Measurements from ENCODE around the gene ACOXL.
A peak's percentile ranks its signal among the peaks of the same experiment; 100 is the strongest.

The ACOXL gene

DNA sequence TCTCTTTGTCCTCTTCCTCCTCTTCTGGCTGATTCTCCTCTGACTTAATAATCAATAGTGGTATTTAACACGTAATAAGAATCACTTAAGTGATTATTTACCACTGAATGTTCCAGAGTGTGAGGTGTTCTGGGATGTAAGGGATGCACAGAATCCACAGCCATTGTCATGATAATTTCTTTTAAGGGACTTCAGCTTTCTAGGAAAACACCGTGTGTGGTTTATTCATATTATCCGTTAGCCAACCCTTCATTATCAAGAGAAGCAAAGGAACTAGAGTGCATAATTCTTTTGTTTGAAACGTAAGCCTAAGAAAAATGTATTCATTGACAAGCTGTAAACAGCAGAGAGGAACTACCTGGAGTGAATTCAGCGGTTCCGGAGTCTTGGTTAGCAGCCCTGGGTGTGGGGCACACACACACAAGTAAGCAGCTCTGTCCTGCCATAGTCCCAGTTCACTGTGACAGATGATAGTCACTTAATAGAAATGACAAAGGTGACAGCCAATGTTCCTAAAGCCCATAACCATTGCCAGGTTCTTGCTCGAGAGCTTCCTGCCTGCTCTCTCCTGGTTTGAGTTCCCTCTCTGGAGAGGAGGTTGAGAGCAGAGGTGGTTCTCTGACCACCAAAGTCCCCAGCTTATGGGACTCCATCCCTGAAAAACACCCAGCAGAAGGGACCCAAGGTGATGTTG is 101.9 kb downstream of the ACOXL start:
- Mint-ChIP-seq H3K4me3 (no peak overlapping the region), H3K27ac (no peak overlapping the region), H3K27me3 (peaks cover 30% of the 10 kb centered on the region), H3K4me1 (ENCODE audit: low read depth) (peaks cover 17% of the 10 kb centered on the region), H3K36me3 (ENCODE audit: low read depth) (no peaks in the 10 kb centered on the region), H3K9me3 (no peaks in the 10 kb centered on the region)

DNA sequence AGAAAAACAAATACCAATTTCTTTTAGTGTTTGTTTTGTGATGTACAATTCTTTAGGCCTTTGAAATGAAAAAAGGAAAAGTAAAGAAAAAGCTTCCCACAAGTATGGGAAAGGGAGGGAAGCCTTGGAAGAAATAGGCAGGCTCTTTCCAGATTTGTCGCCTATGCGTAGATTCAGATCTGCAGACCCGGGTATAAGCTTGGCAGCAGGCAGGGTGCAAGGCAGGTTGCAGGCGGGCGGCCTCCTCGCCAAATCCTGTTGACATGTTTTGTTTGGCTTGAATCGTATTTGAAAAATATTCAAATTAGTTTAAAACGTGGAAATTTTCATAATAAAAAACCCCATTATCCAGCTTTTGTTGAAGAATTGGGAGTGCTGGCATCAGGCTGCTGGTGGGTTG is 104.3 kb downstream of the ACOXL start:
- Mint-ChIP-seq H3K4me3 (no peak overlapping the region), H3K27me3 (peaks cover 25% of the 10 kb centered on the region), H3K4me1 (ENCODE audit: low read depth) (peaks cover 26% of the 10 kb centered on the region), H3K36me3 (ENCODE audit: low read depth) (no peaks in the 10 kb centered on the region), H3K9me3 (no peaks in the 10 kb centered on the region), H3K27ac (no peak overlapping the region)

DNA sequence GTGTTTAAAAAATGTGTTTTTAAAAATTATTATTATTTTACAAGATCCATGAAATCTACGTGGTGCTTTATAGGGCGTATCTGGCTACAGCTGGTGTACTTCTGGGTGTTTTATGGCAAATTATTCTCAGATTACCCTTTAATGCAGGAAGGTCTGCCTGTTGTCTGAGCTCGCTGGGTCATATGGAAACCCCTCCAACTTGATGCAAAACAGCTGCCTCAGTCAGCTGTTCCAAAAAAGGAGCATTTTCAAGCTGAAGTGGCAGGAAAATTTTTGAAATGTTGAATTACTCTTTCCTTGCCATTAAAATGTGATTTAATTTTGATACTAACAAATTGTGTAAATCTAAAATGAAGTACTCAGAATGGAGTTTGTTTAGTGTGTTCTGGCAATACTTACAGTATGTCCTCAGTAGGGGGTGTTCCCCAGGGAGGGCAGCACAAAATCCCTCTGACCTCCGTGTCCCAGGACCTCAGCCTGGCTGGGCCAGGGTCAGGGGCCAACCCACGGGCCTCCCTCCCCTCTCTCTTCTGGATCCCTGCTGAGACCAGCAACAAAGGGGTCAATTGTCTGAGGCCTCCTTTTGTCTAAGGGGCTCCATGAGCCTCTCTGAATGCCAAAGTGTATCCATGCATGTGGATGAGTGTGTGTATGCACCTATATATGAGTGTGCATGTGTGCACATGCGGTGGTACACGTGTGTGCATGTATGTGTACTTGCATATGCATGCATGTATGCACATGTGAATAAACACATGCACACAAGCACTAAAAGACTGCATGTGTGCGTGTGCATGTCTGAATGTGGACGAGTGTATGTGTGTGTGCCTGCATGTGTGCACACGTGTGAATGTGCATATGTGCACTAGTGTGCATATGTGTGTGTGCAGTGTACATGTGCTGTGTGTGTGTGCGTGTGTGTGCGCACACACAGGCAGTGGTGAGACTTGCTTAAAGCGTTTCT is 105.4 kb downstream of the ACOXL start:
- Mint-ChIP-seq H3K4me3 (no peak overlapping the region), H3K9me3 (no peaks in the 10 kb centered on the region), H3K36me3 (ENCODE audit: low read depth) (no peaks in the 10 kb centered on the region), H3K27ac (no peak overlapping the region), H3K27me3 (peaks cover 36% of the 10 kb centered on the region), H3K4me1 (ENCODE audit: low read depth) (peaks cover 23% of the 10 kb centered on the region)

DNA sequence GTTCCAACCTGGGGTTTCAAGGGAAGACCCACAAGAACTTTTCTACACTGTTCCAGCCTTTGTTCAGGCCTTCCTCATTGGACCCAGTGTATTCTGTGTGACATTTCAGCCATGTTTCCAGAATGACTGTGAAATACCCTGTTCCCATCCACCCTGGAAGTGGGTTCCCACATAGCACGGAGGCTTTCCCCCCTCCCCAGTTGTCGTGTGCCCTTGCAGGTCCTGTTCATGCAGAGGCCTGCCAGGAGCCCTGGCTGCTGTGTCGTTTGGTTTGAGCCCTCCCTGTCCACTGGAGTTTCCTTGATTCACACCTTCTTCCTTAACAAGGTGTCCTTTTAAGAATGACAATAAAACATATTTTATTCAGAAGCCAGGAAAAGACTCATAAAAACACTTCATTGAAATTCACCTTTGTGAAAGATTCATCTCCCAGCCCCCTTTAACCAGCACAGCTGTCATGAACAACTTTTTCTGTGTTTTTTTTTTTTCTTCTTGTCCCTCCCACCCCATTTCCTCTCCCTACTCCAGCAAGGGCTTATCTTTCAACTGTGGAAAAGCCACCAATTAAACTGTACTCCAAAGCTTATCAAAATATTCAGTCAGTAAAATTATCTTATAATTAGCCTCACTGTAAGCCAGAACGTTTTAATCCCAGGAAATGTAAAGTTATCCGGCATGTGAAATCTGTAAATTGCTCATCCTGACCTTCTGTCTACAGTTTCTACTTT is 106.4 kb downstream of the ACOXL start:
- H3K4me3 Mint-ChIP-seq, result no peak overlapping the region

DNA sequence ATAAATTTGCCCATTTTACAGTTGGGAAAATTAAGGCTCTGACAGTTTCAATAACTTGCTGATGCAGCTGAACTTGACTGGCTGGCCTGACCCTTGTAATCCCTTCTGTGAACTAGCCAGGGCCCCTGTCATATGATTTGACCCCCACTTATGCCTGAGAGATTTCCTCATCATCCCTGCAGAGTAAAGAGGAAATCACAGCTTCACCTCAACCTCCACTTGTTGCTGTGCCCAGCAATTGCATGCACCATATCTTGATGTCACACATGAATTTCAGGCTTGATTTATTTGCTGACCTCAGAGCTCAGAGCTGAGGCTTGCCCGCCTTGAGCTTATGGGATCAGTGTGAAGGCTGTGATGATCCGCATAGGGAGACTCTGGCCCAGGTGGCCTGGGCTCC is 108.1 kb downstream of the ACOXL start:
- no peaks in the 10 kb centered on the region for H3K36me3 Mint-ChIP-seq (ENCODE audit: low read depth)
- peaks cover 40% of the 10 kb centered on the region for H3K4me1 Mint-ChIP-seq (ENCODE audit: low read depth)
- H3K9me3 Mint-ChIP-seq, result no peaks in the 10 kb centered on the region
- no peak overlapping the region for H3K4me3 Mint-ChIP-seq
- peaks cover 38% of the 10 kb centered on the region for H3K27me3 Mint-ChIP-seq
- H3K27ac Mint-ChIP-seq, result no peak overlapping the region

More for the DNA sequence above, 106.4 kb downstream of the ACOXL start:
- Mint-ChIP-seq H3K4me1 (ENCODE audit: low read depth) (peaks cover 23% of the 10 kb centered on the region), H3K27me3 (peaks cover 44% of the 10 kb centered on the region), H3K36me3 (ENCODE audit: low read depth) (no peaks in the 10 kb centered on the region), H3K9me3 (no peaks in the 10 kb centered on the region), H3K27ac (no peak overlapping the region)

DNA sequence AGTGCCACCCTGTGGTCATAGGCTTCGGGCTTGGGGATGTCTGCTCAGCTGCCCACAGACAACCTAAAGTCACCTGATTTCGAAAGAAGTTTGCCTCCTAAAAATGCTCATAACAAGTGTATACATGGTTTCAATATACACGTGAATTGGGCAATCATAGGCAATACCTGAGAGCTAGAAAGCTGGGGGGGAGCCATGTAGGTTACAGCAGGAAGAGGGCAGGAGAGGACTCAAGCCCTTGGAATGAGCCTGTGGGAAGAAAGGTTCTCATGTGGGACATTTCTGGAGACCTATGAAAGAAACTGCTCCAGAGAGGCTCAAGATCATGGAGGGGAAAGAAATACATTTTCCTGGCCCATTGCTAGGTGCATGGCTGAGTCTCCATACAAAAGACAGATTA is 109.7 kb downstream of the ACOXL start:
- Mint-ChIP-seq H3K9me3 (no peaks in the 10 kb centered on the region), H3K27me3 (peaks cover 38% of the 10 kb centered on the region), H3K4me3 (no peak overlapping the region), H3K36me3 (ENCODE audit: low read depth) (no peaks in the 10 kb centered on the region), H3K27ac (peak overlapping the region; percentile 72), H3K4me1 (ENCODE audit: low read depth) (peaks cover 55% of the 10 kb centered on the region)

DNA sequence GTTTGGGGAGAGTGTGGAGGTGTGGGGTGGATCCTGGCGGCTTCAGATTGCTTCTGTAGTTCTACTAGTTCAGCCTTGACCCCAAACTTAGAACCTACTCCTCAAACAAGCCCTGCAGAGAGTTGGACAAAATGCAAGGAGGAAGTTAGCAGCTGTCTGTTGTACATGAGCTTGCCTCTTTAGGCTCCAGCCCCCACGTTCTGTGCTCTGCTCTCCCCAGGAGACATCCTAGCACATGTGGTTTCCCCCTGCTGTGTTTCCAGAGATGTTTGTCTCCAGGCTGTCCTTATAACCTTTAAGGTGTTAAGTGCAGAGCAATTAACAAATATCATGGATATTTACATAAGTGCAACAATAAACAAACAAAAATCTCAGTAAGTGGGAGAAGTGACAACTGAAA is 111.1 kb downstream of the ACOXL start:
- no peaks in the 10 kb centered on the region for H3K36me3 Mint-ChIP-seq (ENCODE audit: low read depth)
- H3K27ac Mint-ChIP-seq, result no peak overlapping the region
- peak overlapping the region; percentile 36 for H3K4me3 Mint-ChIP-seq
- peaks cover 35% of the 10 kb centered on the region for H3K27me3 Mint-ChIP-seq
- no peaks in the 10 kb centered on the region for H3K9me3 Mint-ChIP-seq
- peaks cover 70% of the 10 kb centered on the region for H3K4me1 Mint-ChIP-seq (ENCODE audit: low read depth)

DNA sequence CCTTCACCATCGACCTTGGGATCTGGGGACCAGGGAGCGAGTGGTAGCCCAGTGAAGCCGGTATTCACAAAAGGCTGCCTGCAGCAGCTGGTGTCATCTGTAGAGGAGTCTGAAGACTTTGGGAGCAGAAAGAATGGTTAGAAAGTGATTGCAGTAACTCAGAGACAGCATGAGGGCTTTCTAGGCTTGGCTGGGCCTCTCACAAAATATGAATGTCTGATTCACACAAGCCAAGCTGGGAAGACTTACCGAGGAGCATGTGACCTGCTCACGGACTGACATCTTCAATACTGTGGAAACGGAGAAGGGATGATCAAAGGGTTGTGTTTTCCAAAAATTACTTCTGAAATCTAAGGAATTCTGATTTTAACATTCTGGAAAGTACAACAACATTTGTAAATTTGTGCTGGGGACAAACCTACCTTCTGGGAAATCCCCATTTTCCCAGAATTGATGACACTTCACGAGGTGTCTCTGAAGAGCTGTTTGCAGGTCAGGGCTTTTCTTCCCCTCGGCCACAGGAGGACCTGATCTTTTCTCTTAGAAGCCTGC is 111.7 kb downstream of the ACOXL start:
- no peaks in the 10 kb centered on the region for H3K9me3 Mint-ChIP-seq
- peak overlapping the region; percentile 75 for H3K27ac Mint-ChIP-seq
- peak overlapping the region; percentile 36 for H3K4me3 Mint-ChIP-seq
- H3K4me1 Mint-ChIP-seq (ENCODE audit: low read depth), result peaks cover 73% of the 10 kb centered on the region
- H3K36me3 Mint-ChIP-seq (ENCODE audit: low read depth), result no peaks in the 10 kb centered on the region
- peaks cover 40% of the 10 kb centered on the region for H3K27me3 Mint-ChIP-seq

DNA sequence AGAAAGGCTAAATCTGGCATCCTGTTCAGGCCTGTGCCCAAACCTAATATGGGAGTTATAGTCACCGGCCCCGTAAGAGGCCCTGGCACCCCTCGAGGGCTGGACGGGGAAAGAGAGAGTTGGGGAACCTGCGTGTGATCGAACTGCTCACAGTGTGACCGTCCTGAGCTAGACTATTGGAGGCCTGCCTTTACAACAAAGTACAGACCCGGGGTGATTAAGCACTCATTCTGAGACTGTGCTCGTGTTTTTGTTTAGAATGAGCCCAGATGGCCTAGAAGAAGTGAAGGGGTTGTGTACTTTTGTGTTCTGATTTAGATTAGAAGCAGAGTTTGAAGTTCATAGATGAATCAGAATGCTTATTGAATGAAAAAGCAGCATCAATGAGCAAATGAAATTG is 115.3 kb downstream of the ACOXL start:
- peaks cover 92% of the 10 kb centered on the region for H3K4me1 Mint-ChIP-seq (ENCODE audit: low read depth)
- no peaks in the 10 kb centered on the region for H3K9me3 Mint-ChIP-seq
- H3K27ac Mint-ChIP-seq, result peak overlapping the region; percentile 94
- H3K36me3 Mint-ChIP-seq (ENCODE audit: low read depth), result no peaks in the 10 kb centered on the region
- H3K4me3 Mint-ChIP-seq, result peak overlapping the region; percentile 58
- peaks cover 39% of the 10 kb centered on the region for H3K27me3 Mint-ChIP-seq

DNA sequence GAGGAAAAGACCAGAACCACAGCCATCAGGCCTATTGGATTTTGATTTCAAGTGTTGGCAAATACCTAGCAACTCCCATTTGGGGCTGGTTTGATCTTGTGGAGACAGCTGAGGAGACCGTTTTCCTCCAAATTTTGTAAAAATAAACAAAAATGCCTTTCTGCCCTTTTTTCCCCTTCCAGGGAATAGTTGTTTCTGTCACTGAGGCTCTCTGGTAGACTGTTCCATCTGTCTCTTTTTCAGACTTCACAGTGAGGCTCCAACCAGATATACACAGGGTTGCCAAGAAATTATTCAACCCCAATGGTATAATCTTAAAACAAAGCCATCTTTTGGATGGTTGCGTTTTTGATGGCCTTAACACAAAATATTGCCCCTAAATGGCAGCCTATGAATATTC is 115.7 kb downstream of the ACOXL start:
- Mint-ChIP-seq H3K4me3 (no peak overlapping the region), H3K27me3 (peaks cover 35% of the 10 kb centered on the region), H3K9me3 (no peaks in the 10 kb centered on the region), H3K36me3 (ENCODE audit: low read depth) (no peaks in the 10 kb centered on the region), H3K4me1 (ENCODE audit: low read depth) (peaks cover 95% of the 10 kb centered on the region), H3K27ac (peak overlapping the region; percentile 94)

DNA sequence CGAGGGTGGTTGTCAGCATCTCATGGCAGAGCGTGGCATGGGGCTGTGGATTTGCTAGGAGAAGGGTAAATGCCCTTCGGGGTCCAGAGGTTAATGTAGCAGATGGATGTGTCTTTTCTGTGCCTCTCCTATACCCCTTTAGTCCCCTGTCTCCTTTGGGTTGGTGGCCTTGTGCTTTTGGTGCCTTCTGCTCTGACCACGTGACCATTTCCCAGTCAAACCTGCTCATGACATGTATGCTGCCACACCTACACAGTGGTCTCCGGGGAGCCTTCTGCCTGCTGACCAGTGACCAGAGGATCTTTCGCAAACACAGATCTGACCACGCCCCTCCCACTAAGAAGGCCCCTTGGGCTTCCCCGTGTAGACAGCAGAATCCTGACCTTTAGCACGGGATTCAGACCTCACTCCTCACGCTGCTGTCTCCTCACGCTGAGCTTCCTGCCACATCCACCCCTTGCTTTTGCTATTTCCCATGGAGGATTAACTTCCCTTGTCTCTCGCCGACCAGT is 116.2 kb downstream of the ACOXL start:
- Mint-ChIP-seq H3K9me3 (no peaks in the 10 kb centered on the region), H3K36me3 (ENCODE audit: low read depth) (no peaks in the 10 kb centered on the region), H3K4me1 (ENCODE audit: low read depth) (peaks cover 95% of the 10 kb centered on the region), H3K27me3 (peaks cover 30% of the 10 kb centered on the region), H3K4me3 (no peak overlapping the region), H3K27ac (peak overlapping the region; percentile 22)

DNA sequence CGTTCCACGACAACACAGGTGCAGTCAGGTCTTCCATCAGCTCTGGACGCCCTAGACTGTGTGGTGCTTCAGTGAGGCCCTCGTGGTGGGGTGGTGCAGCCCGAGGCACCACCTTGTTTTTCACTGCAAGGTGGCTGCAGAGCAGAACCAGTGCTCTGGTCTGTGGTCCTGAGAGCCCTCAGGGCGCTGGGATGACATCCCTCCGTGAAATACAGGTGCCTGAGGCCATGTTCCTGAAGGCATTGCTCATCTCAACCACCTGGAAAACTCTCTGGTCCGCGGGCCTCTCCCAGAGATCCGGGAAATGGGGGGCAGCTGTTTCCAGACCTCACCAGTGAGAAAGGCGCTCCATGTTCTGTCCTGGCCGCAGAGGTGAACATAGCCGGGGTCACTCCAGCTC is 119.2 kb downstream of the ACOXL start:
- Mint-ChIP-seq H3K4me1 (ENCODE audit: low read depth) (peaks cover 95% of the 10 kb centered on the region), H3K4me3 (no peak overlapping the region), H3K36me3 (ENCODE audit: low read depth) (no peaks in the 10 kb centered on the region), H3K27ac (no peak overlapping the region), H3K27me3 (peaks cover 48% of the 10 kb centered on the region), H3K9me3 (no peaks in the 10 kb centered on the region)

DNA sequence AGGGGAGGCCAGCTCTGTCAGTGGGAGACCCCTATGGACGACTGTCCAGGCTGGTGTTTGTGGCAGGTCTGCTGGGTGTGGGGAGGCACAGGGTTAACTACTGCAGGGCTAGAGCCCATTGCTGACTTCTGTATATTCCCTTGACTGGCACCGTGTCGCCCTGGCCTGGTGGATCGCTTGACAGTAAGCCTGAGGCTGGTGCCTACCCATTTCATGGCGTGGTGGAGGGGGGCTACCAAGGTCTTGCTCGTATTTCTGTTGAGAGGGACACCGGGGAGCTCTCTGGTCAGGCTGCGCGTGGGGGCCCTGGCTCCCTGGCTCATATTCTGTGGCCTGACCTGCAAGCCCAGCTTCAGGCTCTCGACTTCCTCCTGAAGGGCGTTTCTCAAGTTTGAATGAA is 119.7 kb downstream of the ACOXL start:
- no peaks in the 10 kb centered on the region for H3K36me3 Mint-ChIP-seq (ENCODE audit: low read depth)
- peak overlapping the region; percentile 2 for H3K4me3 Mint-ChIP-seq
- peak overlapping the region; percentile 63 for H3K27ac Mint-ChIP-seq
- H3K27me3 Mint-ChIP-seq, result peaks cover 54% of the 10 kb centered on the region
- H3K4me1 Mint-ChIP-seq (ENCODE audit: low read depth), result peaks cover 95% of the 10 kb centered on the region
- H3K9me3 Mint-ChIP-seq, result no peaks in the 10 kb centered on the region

DNA sequence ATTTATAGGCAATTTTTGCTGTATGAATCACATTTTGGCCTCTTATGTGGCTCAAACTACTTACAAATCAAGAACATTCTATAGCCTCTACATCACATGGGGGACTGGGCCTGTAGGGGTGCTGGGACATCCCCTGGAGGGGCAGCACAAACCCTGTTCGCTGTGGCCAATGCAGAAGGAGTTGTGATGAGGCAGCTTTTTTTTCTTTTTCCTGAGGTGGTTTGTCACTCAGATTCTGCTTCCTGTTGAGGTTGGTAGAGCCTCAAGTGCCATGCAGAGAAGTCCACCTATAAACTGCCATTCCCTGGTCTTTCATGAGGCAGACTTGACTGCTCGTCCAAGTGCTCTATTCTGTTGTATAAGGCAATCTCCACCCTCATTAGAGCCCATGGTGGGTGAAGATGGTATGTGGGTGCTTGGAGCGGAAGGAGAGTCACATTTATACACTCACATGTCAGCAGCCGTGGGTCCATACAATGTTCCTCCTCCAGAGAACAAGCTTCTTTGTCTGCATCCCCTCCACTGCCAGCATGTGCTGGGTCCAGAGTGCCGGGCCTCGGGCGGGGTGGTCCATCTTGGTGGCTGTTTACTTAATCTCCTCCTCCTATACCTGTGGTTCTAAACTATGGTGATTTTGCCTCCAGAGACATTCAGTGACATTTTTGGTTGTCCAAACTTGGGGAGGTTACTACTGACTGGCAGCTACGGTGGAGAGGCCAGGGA is 120.3 kb downstream of the ACOXL start:
- no peaks in the 10 kb centered on the region for H3K36me3 Mint-ChIP-seq (ENCODE audit: low read depth)
- peak overlapping the region; percentile 2 for H3K4me3 Mint-ChIP-seq
- H3K4me1 Mint-ChIP-seq (ENCODE audit: low read depth), result peaks cover 92% of the 10 kb centered on the region

More for the DNA sequence above, 120.3 kb downstream of the ACOXL start:
- Mint-ChIP-seq H3K27ac (peak overlapping the region; percentile 63), H3K9me3 (no peaks in the 10 kb centered on the region), H3K27me3 (peaks cover 54% of the 10 kb centered on the region)

Data from stimulated activated naive CD8-positive, alpha-beta T cell treated with anti-CD3 and anti-CD28 coated beads, Interleukin-15, Interleukin-2, amounts not matched to agents 100 ng/mL and 50 ng/mL, for 24 hours (primary cell).